Measurements from ENCODE around the gene UGT2A3.
"Not testable (repeated sequence)": the region's sequence is repeated elsewhere in the genome, so short reads cannot be mapped to it uniquely, and the experiment has no call there.

DNA sequence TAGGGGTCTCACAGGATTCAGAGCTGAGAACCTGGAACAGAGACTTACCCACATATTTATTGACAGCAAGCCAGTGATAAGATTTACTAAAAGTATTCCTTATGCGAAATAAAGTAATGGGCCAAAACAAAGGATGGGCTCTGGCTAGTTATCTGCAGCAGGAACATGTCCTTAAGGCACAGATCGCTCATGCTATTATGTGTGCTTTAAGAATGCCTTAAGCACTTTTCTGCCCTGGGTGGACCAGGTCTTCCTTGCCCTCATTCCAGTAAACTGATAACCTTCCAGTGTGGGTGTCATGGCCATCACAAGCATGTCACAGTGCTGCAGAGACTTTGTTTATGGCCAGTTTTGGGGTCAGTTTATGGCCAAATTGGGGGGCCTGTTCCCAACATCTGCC is 7.5 kb upstream of the UGT2A3 start:
- TF ChIP-seq, protein P1, sequence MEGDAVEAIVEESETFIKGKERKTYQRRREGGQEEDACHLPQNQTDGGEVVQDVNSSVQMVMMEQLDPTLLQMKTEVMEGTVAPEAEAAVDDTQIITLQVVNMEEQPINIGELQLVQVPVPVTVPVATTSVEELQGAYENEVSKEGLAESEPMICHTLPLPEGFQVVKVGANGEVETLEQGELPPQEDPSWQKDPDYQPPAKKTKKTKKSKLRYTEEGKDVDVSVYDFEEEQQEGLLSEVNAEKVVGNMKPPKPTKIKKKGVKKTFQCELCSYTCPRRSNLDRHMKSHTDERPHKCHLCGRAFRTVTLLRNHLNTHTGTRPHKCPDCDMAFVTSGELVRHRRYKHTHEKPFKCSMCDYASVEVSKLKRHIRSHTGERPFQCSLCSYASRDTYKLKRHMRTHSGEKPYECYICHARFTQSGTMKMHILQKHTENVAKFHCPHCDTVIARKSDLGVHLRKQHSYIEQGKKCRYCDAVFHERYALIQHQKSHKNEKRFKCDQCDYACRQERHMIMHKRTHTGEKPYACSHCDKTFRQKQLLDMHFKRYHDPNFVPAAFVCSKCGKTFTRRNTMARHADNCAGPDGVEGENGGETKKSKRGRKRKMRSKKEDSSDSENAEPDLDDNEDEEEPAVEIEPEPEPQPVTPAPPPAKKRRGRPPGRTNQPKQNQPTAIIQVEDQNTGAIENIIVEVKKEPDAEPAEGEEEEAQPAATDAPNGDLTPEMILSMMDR (IDR thresholded peaks at IDR 0.05) = not testable (repeated sequence)
- not testable (repeated sequence) for TF ChIP-seq ZFX (IDR thresholded peaks at IDR 0.05; ENCODE audit: borderline replicate concordance)
